Stimulated activated naive B cell treated with anti-CD40 and anti-IgM and Interleukin-4, amounts not matched to agents 10 μg/mL and 1 μg/mL and 100 μg/mL, for 72 hours (primary cell): ENCODE measurements around the gene RENBP.

Experiments
- ATAC-seq, 2 donors: fragments of 150-1000 bp; cut with Tn5 transposase; replicated peaks; 2 replicates each; pipeline ENCODE4 v1.10.0; 2021; ENCODE audit warnings: moderate library complexity in 1 of 2
- DNase-seq: peaks from one replicate; pipeline ENCODE4 v3.0.0; 2021
- H3K27ac Mint-ChIP-seq: one replicate; pipeline ENCODE4 v1.8.0; 2022; ENCODE audit warnings: mild to moderate bottlenecking, mixed read lengths
- H3K27me3 Mint-ChIP-seq, 2 donors: one replicate each; pipeline ENCODE4 v1.8.0; 2022; ENCODE audit warnings: mixed read lengths in 2 of 2
- H3K36me3 Mint-ChIP-seq, 2 donors: one replicate each; pipeline ENCODE4 v1.8.0; 2022; ENCODE audit warnings: mixed read lengths in 2 of 2, mild to moderate bottlenecking in 1 of 2
- H3K4me1 Mint-ChIP-seq, 2 donors: one replicate each; pipeline ENCODE4 v1.8.0; 2022; ENCODE audit warnings: mixed read lengths in 2 of 2, mild to moderate bottlenecking in 1 of 2
- H3K4me3 Mint-ChIP-seq, 2 donors: one replicate each; pipeline ENCODE4 v1.8.0; 2022; ENCODE audit warnings: mild to moderate bottlenecking in 2 of 2, mixed read lengths in 2 of 2, moderate library complexity in 1 of 2
- H3K9me3 Mint-ChIP-seq, 2 donors: one replicate each; pipeline ENCODE4 v1.8.0; 2022; ENCODE audit warnings: mixed read lengths in 2 of 2, mild to moderate bottlenecking in 1 of 2

RENBP gene

GRCh38 chrX:153903238-153903980 is 41.0 kb downstream of the RENBP start:
- Mint-ChIP-seq H3K36me3 (peaks cover 0 to 7% of the 10 kb centered on the region in 2 donors), H3K27me3 (no peaks in the 10 kb centered on the region), H3K4me1 (peaks cover 38 to 57% of the 10 kb centered on the region in 2 donors), H3K9me3 (no peaks in the 10 kb centered on the region), H3K27ac (peak overlapping the region; percentile 32), H3K4me3 (peak overlapping the region; percentile 42 to 75)
- DNase-seq, result no peak
- peak; percentile 9 to 18 for ATAC-seq

DNA sequence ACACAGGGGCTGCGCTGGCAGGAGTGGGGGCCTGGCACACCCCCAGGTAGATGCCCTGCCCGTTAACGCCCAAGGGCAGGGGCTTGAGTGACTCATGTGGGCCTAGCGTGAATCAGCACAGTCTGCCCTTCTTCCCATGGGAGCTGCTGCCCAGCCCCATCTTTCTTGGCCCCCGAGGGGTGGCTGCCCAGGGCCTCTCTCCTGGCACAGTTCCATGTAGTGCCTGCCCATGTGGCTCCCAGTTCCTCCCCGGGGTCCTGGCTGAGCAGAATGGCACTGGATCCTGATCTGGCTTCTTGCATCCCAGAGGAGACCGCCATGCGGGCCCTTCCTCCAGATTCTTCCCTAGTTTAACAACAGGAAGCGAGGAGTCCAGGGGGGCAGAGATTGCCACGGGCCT is 42.1 kb downstream of the RENBP start:
- ATAC-seq (no peak), DNase-seq (no peak)
- H3K27me3 Mint-ChIP-seq, result no peaks in the 10 kb centered on the region
- H3K36me3 Mint-ChIP-seq, result peaks cover 0 to 5% of the 10 kb centered on the region in 2 donors
- H3K9me3 Mint-ChIP-seq, result no peaks in the 10 kb centered on the region
- H3K4me3 Mint-ChIP-seq, result no peak overlapping the region
- peaks cover 35 to 57% of the 10 kb centered on the region in 2 donors for H3K4me1 Mint-ChIP-seq
- H3K27ac Mint-ChIP-seq, result no peak overlapping the region

- H3K36me3 Mint-ChIP-seq, result peaks cover 0 to 5% of the 10 kb centered on the region in 2 donors
- H3K4me1 Mint-ChIP-seq, result peaks cover 35 to 52% of the 10 kb centered on the region in 2 donors
- peak overlapping the region; percentile 62 for H3K27ac Mint-ChIP-seq
- H3K27me3 Mint-ChIP-seq, result no peaks in the 10 kb centered on the region
- no peaks in the 10 kb centered on the region for H3K9me3 Mint-ChIP-seq
- ATAC-seq (no peak), DNase-seq (no peak)
- H3K4me3 Mint-ChIP-seq, result peak overlapping the region; percentile 29 to 37
Observed at GRCh38 chrX:153901753-153902140, 42.7 kb downstream of the RENBP start.

- ATAC-seq, result peak; percentile 87 to 89
- Mint-ChIP-seq H3K27me3 (no peaks in the 10 kb centered on the region), H3K4me3 (peak overlapping the region; percentile 29 to 50), H3K27ac (peak overlapping the region; percentile 63), H3K9me3 (no peaks in the 10 kb centered on the region), H3K36me3 (peaks cover 0 to 4% of the 10 kb centered on the region in 2 donors), H3K4me1 (peaks cover 35 to 51% of the 10 kb centered on the region in 2 donors)
- peak; percentile 74 for DNase-seq
Observed at GRCh38 chrX:153900831-153901752, 43.4 kb downstream of the RENBP start.

GRCh38 chrX:153897899-153898298 is 46.5 kb downstream of the RENBP start:
- Mint-ChIP-seq H3K4me1 (peaks cover 20 to 43% of the 10 kb centered on the region in 2 donors), H3K4me3 (no peak overlapping the region), H3K36me3 (no peaks in the 10 kb centered on the region), H3K27ac (no peak overlapping the region), H3K9me3 (no peaks in the 10 kb centered on the region), H3K27me3 (peaks cover 0 to 10% of the 10 kb centered on the region in 2 donors)
- ATAC-seq (no peak), DNase-seq (no peak)

DNA sequence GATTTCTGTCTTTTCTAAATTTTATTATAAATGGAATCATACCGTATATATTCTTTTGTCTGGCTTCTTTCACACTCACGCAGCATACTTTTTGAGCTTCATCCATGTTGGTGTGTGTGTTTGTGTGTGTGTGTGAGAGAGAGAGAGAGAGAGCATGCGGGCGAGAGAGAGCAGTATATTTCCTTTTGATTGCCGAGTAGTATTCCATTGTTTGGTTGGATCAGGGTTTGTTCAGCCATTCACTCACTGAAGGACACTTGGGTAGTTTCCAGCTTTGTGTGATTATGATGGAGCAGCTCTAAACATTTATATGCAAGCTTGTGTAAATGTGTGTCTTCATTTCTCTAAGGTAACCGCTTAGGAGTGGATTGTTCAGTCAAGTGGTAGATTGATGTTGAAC is 55.3 kb downstream of the RENBP start:
- no peaks in the 10 kb centered on the region for H3K9me3 Mint-ChIP-seq
- H3K27me3 Mint-ChIP-seq, result peaks cover 0 to 21% of the 10 kb centered on the region in 2 donors
- H3K36me3 Mint-ChIP-seq, result no peaks in the 10 kb centered on the region
- H3K4me1 Mint-ChIP-seq, result peaks cover 23 to 50% of the 10 kb centered on the region in 2 donors
- H3K27ac Mint-ChIP-seq, result no peak overlapping the region
- ATAC-seq, result no peak
- no peak for DNase-seq
- no peak overlapping the region for H3K4me3 Mint-ChIP-seq

- DNase-seq, result peak; percentile 81
- peak overlapping the region; percentile 49 for H3K27ac Mint-ChIP-seq
- peaks cover 23 to 42% of the 10 kb centered on the region in 2 donors for H3K4me1 Mint-ChIP-seq
- no peaks in the 10 kb centered on the region for H3K9me3 Mint-ChIP-seq
- H3K36me3 Mint-ChIP-seq, result no peaks in the 10 kb centered on the region
- H3K27me3 Mint-ChIP-seq, result peaks cover 0 to 25% of the 10 kb centered on the region in 2 donors
- H3K4me3 Mint-ChIP-seq, result peak overlapping the region in 1 of 2 donors; percentile 19
- ATAC-seq, result peak; percentile 98
Observed at GRCh38 chrX:153888344-153888743, 56.1 kb downstream of the RENBP start.

- ATAC-seq (no peak), DNase-seq (no peak)
- Mint-ChIP-seq H3K27ac (no peak overlapping the region), H3K9me3 (no peaks in the 10 kb centered on the region), H3K4me3 (no peak overlapping the region), H3K4me1 (peaks cover 23 to 33% of the 10 kb centered on the region in 2 donors), H3K36me3 (no peaks in the 10 kb centered on the region), H3K27me3 (peaks cover 9 to 23% of the 10 kb centered on the region in 2 donors)
Observed at GRCh38 chrX:153887385-153887784, 57.1 kb downstream of the RENBP start.

GRCh38 chrX:153886915-153887314 is 57.5 kb downstream of the RENBP start:
- Mint-ChIP-seq H3K4me3 (peak overlapping the region in 1 of 2 donors; percentile 48), H3K27me3 (peaks cover 13 to 21% of the 10 kb centered on the region in 2 donors), H3K4me1 (peaks cover 26 to 28% of the 10 kb centered on the region in 2 donors), H3K36me3 (no peaks in the 10 kb centered on the region), H3K9me3 (no peaks in the 10 kb centered on the region), H3K27ac (peak overlapping the region; percentile 47)
- ATAC-seq, result no peak
- no peak for DNase-seq

DNA sequence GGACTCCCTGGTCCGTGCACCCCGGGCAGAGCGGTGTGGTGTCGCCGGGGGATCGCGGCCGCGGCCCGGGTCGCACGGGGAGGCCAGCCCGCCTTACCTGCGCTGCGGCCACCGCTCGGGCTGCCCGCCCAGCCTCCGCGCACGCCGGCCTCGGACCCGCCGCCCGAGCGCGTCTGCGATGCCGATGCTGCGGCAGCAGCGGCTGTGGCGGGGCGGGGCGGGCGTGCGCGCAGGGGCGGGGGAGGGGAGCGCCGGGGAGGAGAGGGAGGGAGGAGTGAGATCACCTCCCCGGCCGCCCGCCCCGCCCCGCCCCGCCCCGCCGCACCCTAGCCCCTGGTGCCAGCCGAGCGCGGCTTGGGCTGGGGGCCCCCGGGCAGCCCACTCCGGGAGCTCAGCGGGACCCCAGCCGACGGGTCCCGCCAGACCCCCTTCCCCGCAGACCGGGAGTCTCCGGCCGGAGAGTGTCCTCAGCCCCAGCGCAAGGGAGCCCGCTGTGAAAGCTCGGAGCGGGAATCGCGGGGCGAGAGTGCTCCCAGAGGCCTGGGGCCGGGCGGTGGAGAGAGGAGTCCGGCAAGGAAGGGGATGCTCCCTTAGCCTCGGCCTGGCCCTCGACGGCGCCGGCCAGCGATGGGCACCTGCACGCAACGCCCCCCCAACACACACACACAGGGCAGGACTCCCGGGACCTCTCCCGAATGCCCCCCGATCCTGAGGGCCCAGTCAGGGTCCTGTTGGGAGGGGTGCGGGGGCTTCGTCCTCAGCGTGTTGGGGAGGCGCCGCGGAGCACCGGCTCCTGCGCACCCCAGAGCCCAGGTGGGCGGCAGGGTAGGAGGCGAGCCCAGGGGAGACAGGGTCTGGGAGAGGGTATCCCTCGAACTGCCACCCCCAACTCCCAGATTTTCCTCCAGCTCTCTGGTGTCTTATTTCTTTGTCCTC is 58.2 kb downstream of the RENBP start, which contains the start of gene L1CAM:
L1CAM (minus strand) TSS at position 206 of the 936 bp plus-strand sequence. CDS start 10,337 bp downstream, outside the sequence.
- peaks cover 26 to 28% of the 10 kb centered on the region in 2 donors for H3K4me1 Mint-ChIP-seq
- no peaks in the 10 kb centered on the region for H3K36me3 Mint-ChIP-seq

More for the DNA sequence above, 58.2 kb downstream of the RENBP start, which contains the start of gene L1CAM:
- H3K27me3 Mint-ChIP-seq, result peaks cover 13 to 20% of the 10 kb centered on the region in 2 donors
- H3K4me3 Mint-ChIP-seq, result peak within 1 kb of the TSS; percentile 57 to 58
- H3K9me3 Mint-ChIP-seq, result no peaks in the 10 kb centered on the region
- DNase-seq (no peak), ATAC-seq (no peak)
- peak within 1 kb of the TSS; percentile 47 for H3K27ac Mint-ChIP-seq
